ENCODE data around the gene ANKHD1. TPM values are rescaled to one million over a fixed set of nuclear protein-coding genes. Genes with fewer than 3 reads are reported as not detected.
"Not testable (repeated sequence)": the region's sequence is repeated elsewhere in the genome, so short reads cannot be mapped to it uniquely, and the experiment has no call there.

ANKHD1 gene
- total RNA-seq, 2 donors from 2014 or later = 85.6 to 95.9 TPM

- no peaks in the 10 kb centered on the region for H3K27me3 ChIP-seq (ENCODE audit: control insufficient read depth, insufficient read depth, low read length, poor library complexity, severe bottlenecking)
- peaks cover 11% of the 10 kb centered on the region for H3K36me3 ChIP-seq (ENCODE audit: control insufficient read depth, insufficient read depth, low read length)
- no peak for DNase-seq
- 91 to 93% methylated on average over 2 of the region's 2 CpGs for WGBS, 2 experiments (ENCODE audit: insufficient coverage in 1 of 2, insufficient read length in 1 of 2)
- H3K4me1 ChIP-seq (ENCODE audit: control insufficient read depth, insufficient read depth, low read length) = no peaks in the 10 kb centered on the region
- H3K4me3 ChIP-seq (ENCODE audit: low read length) = no peak overlapping the region
- H3K27ac Mint-ChIP-seq = no peak overlapping the region
- no peak overlapping the region for H3K9ac ChIP-seq (ENCODE audit: extremely low read depth, low read length, poor library complexity, severe bottlenecking)
- H3K27ac ChIP-seq (ENCODE audit: low read depth, low read length) = no peak overlapping the region
- H3K4me3 Mint-ChIP-seq = no peak overlapping the region
- H3K9me3 Mint-ChIP-seq = peaks cover 19% of the 10 kb centered on the region
- H3K27me3 Mint-ChIP-seq (ENCODE audit: insufficient read depth) = no peaks in the 10 kb centered on the region
- no peak for TF ChIP-seq CTCF (conservative IDR thresholded peaks at IDR 0.05)
- H3K4me1 Mint-ChIP-seq = peaks cover 19% of the 10 kb centered on the region
- peaks cover 32% of the 10 kb centered on the region for H3K36me3 Mint-ChIP-seq (ENCODE audit: low read depth)
- peaks cover 11% of the 10 kb centered on the region for H3K9me3 ChIP-seq (ENCODE audit: control insufficient read depth, low read length)
These were observed 22.0 kb downstream of the ANKHD1 start for GRCh38 chr5:140423609-140424008.

GRCh38 chr5:140424135-140424534, 22.5 kb downstream of the ANKHD1 start:
- no peak overlapping the region for H3K4me3 Mint-ChIP-seq
- peaks cover 11% of the 10 kb centered on the region for H3K9me3 ChIP-seq (ENCODE audit: control insufficient read depth, low read length)

GRCh38 chr5:140427726-140428125, 26.1 kb downstream of the ANKHD1 start:
- 97% methylated on average over 14 of the region's 26 CpGs; no CpG with 5 or more reads in 1 of the 2 experiments for WGBS, 2 experiments (ENCODE audit: insufficient coverage in 1 of 2, insufficient read length in 1 of 2)
- H3K4me3 Mint-ChIP-seq; H3K4me3 ChIP-seq (ENCODE audit: low read length); H3K9ac ChIP-seq (ENCODE audit: extremely low read depth, low read length, poor library complexity, severe bottlenecking); H3K4me1 ChIP-seq (ENCODE audit: control insufficient read depth, insufficient read depth, low read length); H3K27ac Mint-ChIP-seq; H3K27me3 ChIP-seq (ENCODE audit: control insufficient read depth, insufficient read depth, low read length, poor library complexity, severe bottlenecking); H3K27me3 Mint-ChIP-seq (ENCODE audit: insufficient read depth); H3K27ac ChIP-seq (ENCODE audit: low read depth, low read length); H3K4me1 Mint-ChIP-seq; DNase-seq: not testable (repeated sequence)
- Mint-ChIP-seq H3K36me3 (ENCODE audit: low read depth) (peaks cover 32% of the 10 kb centered on the region), H3K9me3 (peaks cover 22% of the 10 kb centered on the region)
- H3K9me3 ChIP-seq (ENCODE audit: control insufficient read depth, low read length) = peaks cover 11% of the 10 kb centered on the region
- H3K36me3 ChIP-seq (ENCODE audit: control insufficient read depth, insufficient read depth, low read length) = peaks cover 11% of the 10 kb centered on the region

More at GRCh38 chr5:140424135-140424534, 22.5 kb downstream of the ANKHD1 start:
- H3K4me1 ChIP-seq (ENCODE audit: control insufficient read depth, insufficient read depth, low read length) = no peaks in the 10 kb centered on the region
- Mint-ChIP-seq H3K9me3 (peaks cover 21% of the 10 kb centered on the region), H3K27ac (no peak overlapping the region), H3K36me3 (ENCODE audit: low read depth) (peaks cover 32% of the 10 kb centered on the region), H3K4me1 (peaks cover 19% of the 10 kb centered on the region), H3K27me3 (ENCODE audit: insufficient read depth) (no peaks in the 10 kb centered on the region)
- H3K36me3 ChIP-seq (ENCODE audit: control insufficient read depth, insufficient read depth, low read length) = peaks cover 11% of the 10 kb centered on the region
- H3K4me3 ChIP-seq (ENCODE audit: low read length) = no peak overlapping the region
- no peak for DNase-seq
- no peak overlapping the region for H3K9ac ChIP-seq (ENCODE audit: extremely low read depth, low read length, poor library complexity, severe bottlenecking)
- 79% methylated on average over 3 of the region's 3 CpGs; no CpG with 5 or more reads in 1 of the 2 experiments for WGBS, 2 experiments (ENCODE audit: insufficient coverage in 1 of 2, insufficient read length in 1 of 2)
- H3K27me3 ChIP-seq (ENCODE audit: control insufficient read depth, insufficient read depth, low read length, poor library complexity, severe bottlenecking) = no peaks in the 10 kb centered on the region
- H3K27ac ChIP-seq (ENCODE audit: low read depth, low read length) = no peak overlapping the region
- no peak for TF ChIP-seq CTCF (conservative IDR thresholded peaks at IDR 0.05)

- Mint-ChIP-seq H3K4me3 (no peak overlapping the region), H3K27ac (no peak overlapping the region), H3K36me3 (ENCODE audit: low read depth) (peaks cover 29% of the 10 kb centered on the region), H3K9me3 (peaks cover 22% of the 10 kb centered on the region), H3K27me3 (ENCODE audit: insufficient read depth) (no peaks in the 10 kb centered on the region), H3K4me1 (no peaks in the 10 kb centered on the region)
- Histone ChIP-seq H3K36me3 (ENCODE audit: control insufficient read depth, insufficient read depth, low read length) (peaks cover 11% of the 10 kb centered on the region), H3K9ac (ENCODE audit: extremely low read depth, low read length, poor library complexity, severe bottlenecking) (no peak overlapping the region), H3K27ac (ENCODE audit: low read depth, low read length) (no peak overlapping the region), H3K4me1 (ENCODE audit: control insufficient read depth, insufficient read depth, low read length) (no peaks in the 10 kb centered on the region), H3K9me3 (ENCODE audit: control insufficient read depth, low read length) (peaks cover 11% of the 10 kb centered on the region), H3K4me3 (ENCODE audit: low read length) (no peak overlapping the region), H3K27me3 (ENCODE audit: control insufficient read depth, insufficient read depth, low read length, poor library complexity, severe bottlenecking) (no peaks in the 10 kb centered on the region)
- WGBS, 2 experiments (ENCODE audit: insufficient coverage in 1 of 2, insufficient read length in 1 of 2) = 89 to 100% methylated on average over 2 of the region's 2 CpGs
- no peak for DNase-seq
- no peak for TF ChIP-seq CTCF (conservative IDR thresholded peaks at IDR 0.05)
These were observed 28.1 kb downstream of the ANKHD1 start for GRCh38 chr5:140429724-140430123.

Measured in endodermal cell (in vitro differentiated cells).